ENCODE results near the gene MADCAM1. TPM values are rescaled to one million over a fixed set of nuclear protein-coding genes. Genes with fewer than 3 reads are reported as not detected.

Gene MADCAM1
- total and polyA plus RNA-seq, 8 donors, result 0.52 to 11.7 (median 6.7) TPM; not detected in 1

DNA sequence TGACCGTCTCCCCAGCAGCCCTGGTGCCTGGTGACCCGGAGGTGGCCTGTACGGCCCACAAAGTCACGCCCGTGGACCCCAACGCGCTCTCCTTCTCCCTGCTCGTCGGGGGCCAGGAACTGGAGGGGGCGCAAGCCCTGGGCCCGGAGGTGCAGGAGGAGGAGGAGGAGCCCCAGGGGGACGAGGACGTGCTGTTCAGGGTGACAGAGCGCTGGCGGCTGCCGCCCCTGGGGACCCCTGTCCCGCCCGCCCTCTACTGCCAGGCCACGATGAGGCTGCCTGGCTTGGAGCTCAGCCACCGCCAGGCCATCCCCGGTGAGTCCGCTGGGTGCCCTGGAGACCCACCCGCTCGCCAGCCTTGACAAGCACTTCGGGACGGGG is 2.2 kb downstream of the MADCAM1 start:
- no peak for TF ChIP-seq CTCF (IDR thresholded peaks at IDR 0.05)
- DNase-seq, result no peak

GRCh38 chr19:498977-499623 is 2.8 kb downstream of the MADCAM1 start:
- H3K4me3 ChIP-seq, result no peak overlapping the region
- H3K36me3 ChIP-seq, result no peaks in the 10 kb centered on the region
- ATAC-seq, result no peak
- peak in 1 of 4 donors; percentile 55 for DNase-seq
- H3K27me3 ChIP-seq, result peaks cover 27 to 63% of the 10 kb centered on the region in 2 donors
- no peaks in the 10 kb centered on the region for H3K9me3 ChIP-seq
- intact Hi-C loops (cut with DNase I), result no loop called here
- peaks cover 0 to 26% of the 10 kb centered on the region in 2 donors for H3K4me1 ChIP-seq
- no peak for TF ChIP-seq CTCF (IDR thresholded peaks at IDR 0.05)
- H3K27ac ChIP-seq, result no peak overlapping the region

More for the DNA sequence above, 2.2 kb downstream of the MADCAM1 start:
- peaks cover 27 to 65% of the 10 kb centered on the region in 2 donors for H3K27me3 ChIP-seq
- peaks cover 0 to 27% of the 10 kb centered on the region in 2 donors for H3K4me1 ChIP-seq
- intact Hi-C loops (cut with DNase I), result no loop called here
- H3K9me3 ChIP-seq, result no peaks in the 10 kb centered on the region
- no peak overlapping the region for H3K4me3 ChIP-seq
- H3K27ac ChIP-seq, result no peak overlapping the region
- H3K36me3 ChIP-seq, result no peaks in the 10 kb centered on the region
- no peak for ATAC-seq

GRCh38 chr19:501646-502045 is 5.4 kb downstream of the MADCAM1 start:
- peak in 1 of 4 donors; percentile 58 for DNase-seq
- Histone ChIP-seq H3K36me3 (no peaks in the 10 kb centered on the region), H3K27ac (no peak overlapping the region), H3K27me3 (peaks cover 17 to 39% of the 10 kb centered on the region in 2 donors), H3K4me1 (peaks cover 3 to 28% of the 10 kb centered on the region in 2 donors), H3K9me3 (no peaks in the 10 kb centered on the region), H3K4me3 (no peak overlapping the region)
- intact Hi-C loops (cut with DNase I), result no loop called here
- no peak for TF ChIP-seq CTCF (IDR thresholded peaks at IDR 0.05)
- no peak for ATAC-seq

DNA sequence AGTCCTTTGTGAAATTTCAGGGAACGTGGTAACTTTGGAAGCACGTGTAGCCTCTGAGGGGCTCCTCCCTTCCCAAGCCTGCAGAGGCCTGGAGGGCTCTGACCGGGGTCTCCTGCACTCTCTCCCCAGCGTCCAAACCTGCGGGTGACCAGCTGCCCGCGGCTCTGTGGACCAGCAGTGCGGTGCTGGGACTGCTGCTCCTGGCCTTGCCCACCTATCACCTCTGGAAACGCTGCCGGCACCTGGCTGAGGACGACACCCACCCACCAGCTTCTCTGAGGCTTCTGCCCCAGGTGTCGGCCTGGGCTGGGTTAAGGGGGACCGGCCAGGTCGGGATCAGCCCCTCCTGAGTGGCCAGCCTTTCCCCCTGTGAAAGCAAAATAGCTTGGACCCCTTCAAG is 8.3 kb downstream of the MADCAM1 start:
- H3K9me3 ChIP-seq, result no peaks in the 10 kb centered on the region
- peaks cover 0 to 13% of the 10 kb centered on the region in 2 donors for H3K27me3 ChIP-seq
- no peak for DNase-seq
- no peak for ATAC-seq
- H3K4me3 ChIP-seq, result no peak overlapping the region
- no peak overlapping the region for H3K27ac ChIP-seq
- intact Hi-C loops (cut with DNase I), result no loop called here
- peaks cover 9 to 34% of the 10 kb centered on the region in 2 donors for H3K4me1 ChIP-seq
- TF ChIP-seq CTCF (IDR thresholded peaks at IDR 0.05), result no peak
- H3K36me3 ChIP-seq, result peaks cover 0 to 5% of the 10 kb centered on the region in 2 donors

- intact Hi-C loops (cut with DNase I), result no loop called here
- DNase-seq (peak; percentile 97 to 100 (median 100)), ATAC-seq (peak; percentile 86)
- no peaks in the 10 kb centered on the region for H3K27me3 ChIP-seq
- no peaks in the 10 kb centered on the region for H3K9me3 ChIP-seq
- peak; percentile 98 for TF ChIP-seq CTCF (IDR thresholded peaks at IDR 0.05)
- peak overlapping the region; percentile 98 to 100 for H3K4me3 ChIP-seq
- H3K27ac ChIP-seq, result peak overlapping the region; percentile 88 to 98
- peaks cover 0 to 8% of the 10 kb centered on the region in 2 donors for H3K36me3 ChIP-seq
- peaks cover 9 to 49% of the 10 kb centered on the region in 2 donors for H3K4me1 ChIP-seq
Measured at GRCh38 chr19:506404-507285, 10.4 kb downstream of the MADCAM1 start.
